ENCODE data around the gene CDH4.

DNA sequence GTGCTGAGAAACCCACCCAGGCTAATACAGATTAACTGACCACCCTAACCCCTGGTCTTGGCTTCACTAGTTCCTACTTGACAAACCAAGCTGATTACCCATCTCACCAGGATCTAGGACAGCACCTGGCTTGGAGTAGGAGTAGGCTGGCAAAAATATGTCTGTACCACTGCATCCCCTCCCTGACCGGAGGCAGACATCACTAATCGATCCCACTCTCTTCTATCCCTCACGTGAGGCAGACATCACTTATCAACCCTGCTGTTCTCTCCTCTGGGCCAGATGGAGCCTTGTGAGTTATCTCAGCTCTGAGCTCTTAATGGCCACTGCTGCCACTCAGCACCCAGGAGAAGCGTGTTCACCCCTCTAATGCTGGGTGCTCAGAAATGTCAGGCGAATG lies 324.3 kb downstream of the CDH4 start:
- TF ChIP-seq POLR2AphosphoS5 (IDR thresholded peaks at IDR 0.05; ENCODE audit: low read depth, low read length): no peak
- TF ChIP-seq, protein P1, sequence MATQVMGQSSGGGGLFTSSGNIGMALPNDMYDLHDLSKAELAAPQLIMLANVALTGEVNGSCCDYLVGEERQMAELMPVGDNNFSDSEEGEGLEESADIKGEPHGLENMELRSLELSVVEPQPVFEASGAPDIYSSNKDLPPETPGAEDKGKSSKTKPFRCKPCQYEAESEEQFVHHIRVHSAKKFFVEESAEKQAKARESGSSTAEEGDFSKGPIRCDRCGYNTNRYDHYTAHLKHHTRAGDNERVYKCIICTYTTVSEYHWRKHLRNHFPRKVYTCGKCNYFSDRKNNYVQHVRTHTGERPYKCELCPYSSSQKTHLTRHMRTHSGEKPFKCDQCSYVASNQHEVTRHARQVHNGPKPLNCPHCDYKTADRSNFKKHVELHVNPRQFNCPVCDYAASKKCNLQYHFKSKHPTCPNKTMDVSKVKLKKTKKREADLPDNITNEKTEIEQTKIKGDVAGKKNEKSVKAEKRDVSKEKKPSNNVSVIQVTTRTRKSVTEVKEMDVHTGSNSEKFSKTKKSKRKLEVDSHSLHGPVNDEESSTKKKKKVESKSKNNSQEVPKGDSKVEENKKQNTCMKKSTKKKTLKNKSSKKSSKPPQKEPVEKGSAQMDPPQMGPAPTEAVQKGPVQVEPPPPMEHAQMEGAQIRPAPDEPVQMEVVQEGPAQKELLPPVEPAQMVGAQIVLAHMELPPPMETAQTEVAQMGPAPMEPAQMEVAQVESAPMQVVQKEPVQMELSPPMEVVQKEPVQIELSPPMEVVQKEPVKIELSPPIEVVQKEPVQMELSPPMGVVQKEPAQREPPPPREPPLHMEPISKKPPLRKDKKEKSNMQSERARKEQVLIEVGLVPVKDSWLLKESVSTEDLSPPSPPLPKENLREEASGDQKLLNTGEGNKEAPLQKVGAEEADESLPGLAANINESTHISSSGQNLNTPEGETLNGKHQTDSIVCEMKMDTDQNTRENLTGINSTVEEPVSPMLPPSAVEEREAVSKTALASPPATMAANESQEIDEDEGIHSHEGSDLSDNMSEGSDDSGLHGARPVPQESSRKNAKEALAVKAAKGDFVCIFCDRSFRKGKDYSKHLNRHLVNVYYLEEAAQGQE (IDR thresholded peaks at IDR 0.05; ENCODE audit: insufficient read depth in 1 of 2, low read depth in 2 of 2, low read length in 2 of 2): no peak
- no peak for TF ChIP-seq FOXP2 (optimal IDR thresholded peaks at IDR 0.05; ENCODE audit: borderline replicate concordance, extremely low read depth, extremely low read length, insufficient read depth)

Data from PFSK-1 (cell line).